Testis (tissue), 2 donors: Measurements from ENCODE around the gene IL9R.

Source experiments
- CTCF ChIP-seq, 3 experiments: fragments of 450-650 bp in 2 of 3; fragments of 200-600 bp in 1 of 3; sonication (generic) in 1 of 3; IDR thresholded peaks; one replicate each; pipeline ENCODE4 v1.5.1; 2016 to 2019; ENCODE audit warnings: antibody characterized with exemption in 3 of 3, mild to moderate bottlenecking in 2 of 3, moderate library complexity in 1 of 3
- POLR2A ChIP-seq: fragments of 450-650 bp; IDR thresholded peaks from one replicate; pipeline ENCODE4 v1.6.1; 2017; ENCODE audit warnings: antibody characterized with exemption, mild to moderate bottlenecking, moderate library complexity

GRCh38 chrX:155988859-155989258 is 8.6 kb upstream of the IL9R start:
- TF ChIP-seq CTCF (IDR thresholded peaks at IDR 0.05), result no peak
- TF ChIP-seq POLR2A, result no peak
